ENCODE data around the gene TMPRSS3. TPM values are rescaled to one million over a fixed set of nuclear protein-coding genes. Genes with fewer than 3 reads are reported as not detected.

Gene TMPRSS3
- total and polyA plus RNA-seq, 9 of the 15 experiments (the other 6 are each of a cell fraction or from before 2014, with no cell fraction given) = 0.07 TPM; not detected in 8

DNA sequence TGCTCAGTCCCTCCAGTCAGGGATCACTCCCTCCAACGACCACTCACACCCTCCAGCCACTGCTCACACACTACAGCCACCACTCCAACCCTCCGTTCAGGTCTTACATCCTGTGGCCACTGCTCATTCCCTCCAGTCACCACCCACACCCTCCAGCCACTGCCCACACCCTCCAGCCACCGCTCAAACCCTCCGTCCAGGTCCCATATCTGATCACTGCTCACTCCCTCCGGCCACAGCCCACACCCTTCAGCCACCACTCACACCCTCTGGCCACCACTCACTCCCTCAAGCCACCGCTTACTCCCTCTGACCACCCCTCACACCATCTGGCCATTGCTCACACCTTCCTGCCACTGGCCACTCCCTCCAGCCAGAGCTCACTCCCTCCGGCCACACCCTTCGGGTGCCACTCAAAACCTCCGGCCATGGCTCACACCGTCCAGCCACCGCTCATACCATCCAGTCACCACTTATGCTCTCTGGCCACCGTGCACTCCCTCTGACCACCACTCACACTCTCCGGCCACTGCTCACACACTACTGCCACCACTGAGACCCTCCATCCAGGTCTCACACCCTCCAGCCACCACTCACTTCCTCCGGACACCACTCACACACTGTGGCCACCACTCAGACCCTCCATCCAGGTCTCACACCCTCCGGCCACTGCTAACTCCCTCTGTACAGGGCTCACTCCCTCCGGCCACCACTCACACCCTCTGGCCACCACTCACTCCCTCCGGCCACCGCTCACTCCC, 24.8 kb downstream of the TMPRSS3 start:
- no peaks in the 10 kb centered on the region for H3K9me1 ChIP-seq (ENCODE audit: control insufficient read depth, insufficient read depth, low read length)
- no peaks in the 10 kb centered on the region for H3K36me3 ChIP-seq (ENCODE audit: control insufficient read depth, insufficient read depth, low read length)
- H3K79me2 ChIP-seq (ENCODE audit: control insufficient read depth, insufficient read depth, low read length) = no peaks in the 10 kb centered on the region
- BruUV-seq (replicated peaks) = no TSS peak
- H3K4me3 ChIP-seq = no peak overlapping the region
- peaks cover 13% of the 10 kb centered on the region; the same call in 1 of the 2 replicates for H4K20me1 ChIP-seq (replicated peaks; ENCODE audit: control insufficient read depth, insufficient read depth, low read length)
- in situ Hi-C loops (cut with MboI) = no loop called here
- peak; percentile 61 for ATAC-seq
- CTCF ChIA-PET (ENCODE audit: low intra/inter-chr PET ratio) = no interaction called here
- DNase-seq (ENCODE audit: extremely low read depth in 1 of 4, low spot score in 3 of 4) = peak; percentile 18 to 60 (median 59)
- no peak for FAIRE-seq
- intact Hi-C loops (cut with micrococcal nuclease) = no loop called here
- H3K9me3 ChIP-seq (replicated peaks; ENCODE audit: control insufficient read depth, insufficient read depth, low read depth, low read length) = no peaks in the 10 kb centered on the region
- no peak overlapping the region for H3K27ac ChIP-seq (ENCODE audit: extremely low read depth, low read depth, low read length)
- H3K4me2 ChIP-seq (ENCODE audit: insufficient read depth, low read length) = no peak overlapping the region; the same call in 1 of the 2 replicates
- peaks cover 13 to 35% of the 10 kb centered on the region in 2 experiments; a peak in 4 of 5 replicates for H3K4me1 ChIP-seq (replicated peaks in 1 of 2; ENCODE audit: control insufficient read depth in 2 of 2, insufficient read depth in 2 of 2, low read length in 2 of 2)
- 22% methylated on average over 18 of the region's 18 CpGs for WGBS (ENCODE audit: insufficient coverage, low coverage, missing lambda C conversion rate)
- POLR2A ChIA-PET = no interaction called here
- H3K9ac ChIP-seq (ENCODE audit: insufficient read depth in 1 of 2, low read depth in 2 of 2, low read length in 2 of 2) = peak overlapping the region in 1 of 2 experiments; percentile 67; a peak in 1 of 4 replicates
- peaks cover 12 to 45% of the 10 kb centered on the region in 2 experiments; a peak in 4 of 5 replicates for H3K27me3 ChIP-seq (ENCODE audit: control insufficient read depth in 2 of 2, insufficient read depth in 2 of 2, low read length in 2 of 2)
- H2AFZ ChIP-seq (ENCODE audit: low read depth, low read length) = no peak overlapping the region
- TF ChIP-seq EGR1 (conservative IDR thresholded peaks at IDR 0.05) = peak; percentile 83
- no peak for TF ChIP-seq CBFB (CRISPR knock-in tag; IDR thresholded peaks at IDR 0.05)
- TF ChIP-seq, protein P1, sequence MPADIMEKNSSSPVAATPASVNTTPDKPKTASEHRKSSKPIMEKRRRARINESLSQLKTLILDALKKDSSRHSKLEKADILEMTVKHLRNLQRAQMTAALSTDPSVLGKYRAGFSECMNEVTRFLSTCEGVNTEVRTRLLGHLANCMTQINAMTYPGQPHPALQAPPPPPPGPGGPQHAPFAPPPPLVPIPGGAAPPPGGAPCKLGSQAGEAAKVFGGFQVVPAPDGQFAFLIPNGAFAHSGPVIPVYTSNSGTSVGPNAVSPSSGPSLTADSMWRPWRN (IDR thresholded peaks at IDR 0.05; ENCODE audit: low read depth) = peak; percentile 65; the same call in 1 of the 2 replicates
- TF ChIP-seq, protein P2, sequence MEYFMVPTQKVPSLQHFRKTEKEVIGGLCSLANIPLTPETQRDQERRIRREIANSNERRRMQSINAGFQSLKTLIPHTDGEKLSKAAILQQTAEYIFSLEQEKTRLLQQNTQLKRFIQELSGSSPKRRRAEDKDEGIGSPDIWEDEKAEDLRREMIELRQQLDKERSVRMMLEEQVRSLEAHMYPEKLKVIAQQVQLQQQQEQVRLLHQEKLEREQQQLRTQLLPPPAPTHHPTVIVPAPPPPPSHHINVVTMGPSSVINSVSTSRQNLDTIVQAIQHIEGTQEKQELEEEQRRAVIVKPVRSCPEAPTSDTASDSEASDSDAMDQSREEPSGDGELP (CRISPR knock-in tag; IDR thresholded peaks at IDR 0.05; ENCODE audit: borderline replicate concordance) = peak; percentile 29; the same call in 1 of the 2 replicates
- TF ChIP-seq, protein P3, sequence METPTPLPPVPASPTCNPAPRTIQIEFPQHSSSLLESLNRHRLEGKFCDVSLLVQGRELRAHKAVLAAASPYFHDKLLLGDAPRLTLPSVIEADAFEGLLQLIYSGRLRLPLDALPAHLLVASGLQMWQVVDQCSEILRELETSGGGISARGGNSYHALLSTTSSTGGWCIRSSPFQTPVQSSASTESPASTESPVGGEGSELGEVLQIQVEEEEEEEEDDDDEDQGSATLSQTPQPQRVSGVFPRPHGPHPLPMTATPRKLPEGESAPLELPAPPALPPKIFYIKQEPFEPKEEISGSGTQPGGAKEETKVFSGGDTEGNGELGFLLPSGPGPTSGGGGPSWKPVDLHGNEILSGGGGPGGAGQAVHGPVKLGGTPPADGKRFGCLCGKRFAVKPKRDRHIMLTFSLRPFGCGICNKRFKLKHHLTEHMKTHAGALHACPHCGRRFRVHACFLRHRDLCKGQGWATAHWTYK (CRISPR knock-in tag; IDR thresholded peaks at IDR 0.05) = peak; percentile 100
- TF ChIP-seq ZNF282 (CRISPR knock-in tag; IDR thresholded peaks at IDR 0.05) = no peak
- peak; percentile 75; the same call in 1 of the 2 replicates for TF ChIP-seq ZBTB1 (CRISPR knock-in tag; IDR thresholded peaks at IDR 0.05; ENCODE audit: borderline replicate concordance, low read depth)
- TF ChIP-seq, protein P4, sequence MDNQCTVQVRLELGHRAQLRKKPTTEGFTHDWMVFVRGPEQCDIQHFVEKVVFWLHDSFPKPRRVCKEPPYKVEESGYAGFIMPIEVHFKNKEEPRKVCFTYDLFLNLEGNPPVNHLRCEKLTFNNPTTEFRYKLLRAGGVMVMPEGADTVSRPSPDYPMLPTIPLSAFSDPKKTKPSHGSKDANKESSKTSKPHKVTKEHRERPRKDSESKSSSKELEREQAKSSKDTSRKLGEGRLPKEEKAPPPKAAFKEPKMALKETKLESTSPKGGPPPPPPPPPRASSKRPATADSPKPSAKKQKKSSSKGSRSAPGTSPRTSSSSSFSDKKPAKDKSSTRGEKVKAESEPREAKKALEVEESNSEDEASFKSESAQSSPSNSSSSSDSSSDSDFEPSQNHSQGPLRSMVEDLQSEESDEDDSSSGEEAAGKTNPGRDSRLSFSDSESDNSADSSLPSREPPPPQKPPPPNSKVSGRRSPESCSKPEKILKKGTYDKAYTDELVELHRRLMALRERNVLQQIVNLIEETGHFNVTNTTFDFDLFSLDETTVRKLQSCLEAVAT (IDR thresholded peaks at IDR 0.05) = 0 out of 4 replicates have a peak, but pooled peaks of 1 of the 2 experiments have one; percentile 46
- peak; percentile 34 for TF ChIP-seq ZFP36 (IDR thresholded peaks at IDR 0.05; ENCODE audit: low read depth, low read length, partially characterized antibody)
- TF ChIP-seq MAZ (CRISPR knock-in tag; conservative IDR thresholded peaks at IDR 0.05 in 1 of 2, IDR thresholded peaks at IDR 0.05 in 1 of 2) = peak in 1 of 2 experiments; percentile 27; a peak in 1 of 4 replicates
- 0 out of 2 replicates have a peak, but pooled peaks have one; percentile 30 for TF ChIP-seq SMARCA4 (IDR thresholded peaks at IDR 0.05)
- TF ChIP-seq ZFPM2 (CRISPR knock-in tag; IDR thresholded peaks at IDR 0.05) = no peak
- TF ChIP-seq, protein P5, sequence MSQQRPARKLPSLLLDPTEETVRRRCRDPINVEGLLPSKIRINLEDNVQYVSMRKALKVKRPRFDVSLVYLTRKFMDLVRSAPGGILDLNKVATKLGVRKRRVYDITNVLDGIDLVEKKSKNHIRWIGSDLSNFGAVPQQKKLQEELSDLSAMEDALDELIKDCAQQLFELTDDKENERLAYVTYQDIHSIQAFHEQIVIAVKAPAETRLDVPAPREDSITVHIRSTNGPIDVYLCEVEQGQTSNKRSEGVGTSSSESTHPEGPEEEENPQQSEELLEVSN (IDR thresholded peaks at IDR 0.05; ENCODE audit: borderline replicate concordance in 1 of 2, extremely low read depth in 1 of 2, insufficient read depth in 1 of 2, insufficient read length in 1 of 2, low read depth in 1 of 2, low read length in 1 of 2, poor library complexity in 1 of 2, severe bottlenecking in 1 of 2) = peak in 1 of 2 experiments; percentile 24
- 0 out of 2 replicates have a peak, but pooled peaks have one; percentile 39 for TF ChIP-seq DPF2 (IDR thresholded peaks at IDR 0.05)
- TF ChIP-seq HDAC1 (IDR thresholded peaks at IDR 0.05) = peak in 1 of 2 experiments; percentile 48; a peak in 1 of 4 replicates
